Mesothelial cell of epicardium (in vitro differentiated cells): ENCODE measurements around the gene SAPCD2. TPM values are rescaled to one million over a fixed set of nuclear protein-coding genes. Genes with fewer than 3 reads are reported as not detected.
"Not testable (repeated sequence)": the region's sequence is repeated elsewhere in the genome, so short reads cannot be mapped to it uniquely, and the experiment has no call there.

Experiments
- DNase-seq, 2 experiments: peaks; one replicate each; pipeline ENCODE4 v3.0.0; 2021; ENCODE audit warnings: low spot score in 2 of 2; ENCODE audit not compliant: unreplicated experiment in 2 of 2
- H3K27ac Mint-ChIP-seq: 2 replicates; pipeline ENCODE4 v1.8.0; 2021; ENCODE audit warnings: mixed read lengths
- H3K27me3 Mint-ChIP-seq: 2 replicates; pipeline ENCODE4 v1.8.0; 2021; ENCODE audit warnings: low read depth, mixed read lengths
- H3K36me3 Mint-ChIP-seq: 2 replicates; pipeline ENCODE4 v1.8.0; 2021; ENCODE audit warnings: mixed read lengths
- H3K4me1 Mint-ChIP-seq: 2 replicates; pipeline ENCODE4 v1.8.0; 2021; ENCODE audit warnings: mixed read lengths
- H3K4me3 Mint-ChIP-seq: 2 replicates; pipeline ENCODE4 v1.8.0; 2021; ENCODE audit warnings: mild to moderate bottlenecking, moderate library complexity, mixed read lengths
- H3K9me3 Mint-ChIP-seq: 2 replicates; pipeline ENCODE4 v1.8.0; 2021; ENCODE audit warnings: mixed read lengths
- total RNA-seq: library from RNA; stranded (reverse); gene quantifications from 3 replicates; pipeline ENCODE4 v1.2.1, GENCODE V29; 2021
- TF ChIP-seq, protein P1 (sequence below): fragments of 200-600 bp; sonication (generic); IDR thresholded peaks from one replicate; pipeline ENCODE4 v1.5.0; 2021; ENCODE audit warnings: antibody characterized with exemption; ENCODE audit not compliant: unreplicated experiment

Gene SAPCD2
- total RNA-seq, 1 donor from 2014 or later = 5.9 TPM

DNA sequence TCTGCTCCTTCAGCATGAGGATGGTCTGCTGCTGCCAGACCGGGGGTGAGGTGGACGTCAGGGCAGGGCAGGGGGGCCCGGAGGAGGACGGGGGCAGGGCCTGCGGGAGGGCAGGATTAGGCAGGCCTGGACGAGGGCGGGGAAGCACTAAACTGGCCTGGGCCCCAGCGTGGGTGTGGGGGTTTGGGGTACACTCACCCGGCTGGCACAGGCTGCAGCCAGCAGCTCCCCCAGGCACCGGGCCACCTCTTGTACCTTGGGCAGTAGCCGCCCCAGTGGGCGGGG lies 5.5 kb downstream of the SAPCD2 start:
- Mint-ChIP-seq H3K36me3 (no peaks in the 10 kb centered on the region), H3K4me3 (no peak overlapping the region), H3K27me3 (peaks cover 23% of the 10 kb centered on the region), H3K27ac (no peak overlapping the region), H3K4me1 (peaks cover 5% of the 10 kb centered on the region), H3K9me3 (no peaks in the 10 kb centered on the region)
- no peak for DNase-seq
- TF ChIP-seq, protein P1, sequence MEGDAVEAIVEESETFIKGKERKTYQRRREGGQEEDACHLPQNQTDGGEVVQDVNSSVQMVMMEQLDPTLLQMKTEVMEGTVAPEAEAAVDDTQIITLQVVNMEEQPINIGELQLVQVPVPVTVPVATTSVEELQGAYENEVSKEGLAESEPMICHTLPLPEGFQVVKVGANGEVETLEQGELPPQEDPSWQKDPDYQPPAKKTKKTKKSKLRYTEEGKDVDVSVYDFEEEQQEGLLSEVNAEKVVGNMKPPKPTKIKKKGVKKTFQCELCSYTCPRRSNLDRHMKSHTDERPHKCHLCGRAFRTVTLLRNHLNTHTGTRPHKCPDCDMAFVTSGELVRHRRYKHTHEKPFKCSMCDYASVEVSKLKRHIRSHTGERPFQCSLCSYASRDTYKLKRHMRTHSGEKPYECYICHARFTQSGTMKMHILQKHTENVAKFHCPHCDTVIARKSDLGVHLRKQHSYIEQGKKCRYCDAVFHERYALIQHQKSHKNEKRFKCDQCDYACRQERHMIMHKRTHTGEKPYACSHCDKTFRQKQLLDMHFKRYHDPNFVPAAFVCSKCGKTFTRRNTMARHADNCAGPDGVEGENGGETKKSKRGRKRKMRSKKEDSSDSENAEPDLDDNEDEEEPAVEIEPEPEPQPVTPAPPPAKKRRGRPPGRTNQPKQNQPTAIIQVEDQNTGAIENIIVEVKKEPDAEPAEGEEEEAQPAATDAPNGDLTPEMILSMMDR = no peak

DNA sequence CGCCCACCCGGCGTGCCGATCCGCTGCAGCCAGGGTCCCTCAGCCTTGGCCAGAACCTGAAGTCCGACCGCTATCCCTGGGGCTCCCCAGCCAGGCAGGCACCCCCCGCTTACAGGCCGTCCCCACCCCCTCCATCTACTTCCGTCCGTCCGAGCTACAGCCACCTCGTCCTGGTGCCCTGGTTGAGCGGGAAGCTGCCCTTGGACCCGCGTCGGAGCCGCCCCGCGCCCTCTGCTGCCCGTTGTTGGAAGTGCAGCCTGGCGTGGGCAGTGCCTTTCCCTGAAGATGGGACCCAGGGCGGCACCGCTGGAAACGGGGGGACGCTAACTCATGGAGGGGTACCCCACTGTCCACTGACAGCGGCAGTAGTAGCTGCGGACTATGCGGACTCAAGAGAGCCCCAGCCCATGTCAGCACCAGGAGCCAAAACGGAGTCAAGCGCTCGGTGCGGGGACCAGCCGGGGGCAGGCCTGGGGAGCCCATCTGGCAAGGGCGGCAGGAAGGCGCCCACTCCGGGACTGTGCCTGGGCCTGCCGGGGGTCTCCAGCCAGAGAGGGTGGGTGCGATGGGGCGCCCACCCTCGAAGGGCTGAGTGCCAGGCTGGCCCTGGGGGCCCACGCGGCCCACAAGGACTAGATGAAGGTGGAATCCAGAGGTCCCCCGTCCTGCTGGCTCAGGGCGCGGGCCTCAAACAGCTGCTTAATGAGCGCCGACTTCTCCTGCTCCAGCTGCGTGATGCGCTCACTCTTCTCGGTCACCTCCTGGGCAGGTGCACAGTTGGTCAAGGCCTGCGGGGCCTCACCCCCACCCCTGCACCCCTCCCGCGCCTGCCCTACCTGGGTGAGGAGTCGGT lies 6.1 kb downstream of the SAPCD2 start:
- H3K27ac Mint-ChIP-seq = no peak overlapping the region

DNA sequence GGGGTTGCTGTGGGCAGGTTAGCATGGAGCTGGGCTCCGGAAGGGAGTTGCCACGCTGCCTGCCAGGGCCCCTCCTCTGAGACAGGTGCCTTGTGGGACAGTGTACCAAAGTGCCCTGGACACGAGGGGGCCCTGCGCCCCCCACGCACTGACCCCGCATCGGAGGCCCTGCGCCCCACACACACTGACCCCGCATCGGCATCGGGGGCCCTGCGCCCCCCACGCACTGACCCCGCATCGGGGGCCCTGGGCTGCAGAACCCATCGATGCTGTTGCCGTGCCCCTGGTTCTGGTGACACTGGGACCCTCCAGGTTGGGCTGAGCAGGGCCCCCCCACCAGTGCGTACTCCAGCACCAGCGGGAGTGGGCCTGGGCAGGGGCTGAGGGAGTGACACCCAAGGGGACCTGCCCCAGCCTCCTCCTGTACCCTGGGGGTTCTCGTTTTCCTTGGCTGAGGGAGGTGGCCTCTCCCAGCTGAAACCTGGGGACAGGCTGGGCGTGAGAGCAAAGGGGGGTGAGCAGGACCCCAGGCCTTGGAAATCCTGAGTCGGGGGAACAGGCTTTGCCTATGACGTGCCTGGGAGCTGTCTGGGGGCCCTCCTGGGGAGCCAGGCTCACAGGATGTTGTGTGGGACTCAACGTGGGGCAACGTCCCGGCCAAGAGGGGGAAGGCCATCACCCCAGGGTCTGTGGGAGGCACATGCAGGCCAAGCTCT lies 6.9 kb downstream of the SAPCD2 start:
- Mint-ChIP-seq H3K4me1 (peaks cover 5% of the 10 kb centered on the region), H3K27me3 (peaks cover 24% of the 10 kb centered on the region), H3K27ac (no peak overlapping the region), H3K9me3 (no peaks in the 10 kb centered on the region), H3K36me3 (no peaks in the 10 kb centered on the region), H3K4me3 (no peak overlapping the region)
- TF ChIP-seq, protein P1 = no peak
- no peak for DNase-seq

More for the DNA sequence above, 6.1 kb downstream of the SAPCD2 start:
- no peaks in the 10 kb centered on the region for H3K36me3 Mint-ChIP-seq
- peaks cover 5% of the 10 kb centered on the region for H3K4me1 Mint-ChIP-seq
- peak in 1 of 2 experiments; percentile 76 for DNase-seq
- TF ChIP-seq, protein P1 = peak; percentile 96
- H3K27me3 Mint-ChIP-seq = peaks cover 22% of the 10 kb centered on the region
- no peak overlapping the region for H3K4me3 Mint-ChIP-seq
- H3K9me3 Mint-ChIP-seq = no peaks in the 10 kb centered on the region

- not testable (repeated sequence) for DNase-seq, H3K36me3 Mint-ChIP-seq, H3K4me3 Mint-ChIP-seq, H3K27ac Mint-ChIP-seq, H3K9me3 Mint-ChIP-seq, H3K4me1 Mint-ChIP-seq
- peaks cover 29% of the 10 kb centered on the region for H3K27me3 Mint-ChIP-seq
Observed at GRCh38 chr9:137062798-137063197, 7.6 kb downstream of the SAPCD2 start.

GRCh38 chr9:137062384-137062783 lies 8.0 kb downstream of the SAPCD2 start:
- H3K27ac Mint-ChIP-seq = no peak overlapping the region

More at GRCh38 chr9:137062384-137062783, 8.0 kb downstream of the SAPCD2 start:
- H3K4me3 Mint-ChIP-seq = no peak overlapping the region
- H3K4me1 Mint-ChIP-seq = peaks cover 1% of the 10 kb centered on the region
- H3K27me3 Mint-ChIP-seq = peaks cover 32% of the 10 kb centered on the region
- TF ChIP-seq, protein P1 = no peak
- H3K9me3 Mint-ChIP-seq = no peaks in the 10 kb centered on the region
- DNase-seq = no peak
- H3K36me3 Mint-ChIP-seq = no peaks in the 10 kb centered on the region
